OCI-LY1 (cell line): ENCODE data around the gene PIGV.

Experiments used
- H2AFZ ChIP-seq: fragments of 200-600 bp; sonication (generic), shearing (Covaris generic); 2 replicates; pipeline ENCODE4 v1.6.0; 2014; ENCODE audit warnings: antibody characterized with exemption, mild to moderate bottlenecking, low read length
- H3F3A ChIP-seq: fragments of 200-600 bp; sonication (generic), shearing (Covaris generic); 2 replicates; pipeline ENCODE4 v1.6.0; 2014; ENCODE audit warnings: mild to moderate bottlenecking, antibody characterized with exemption, low read length, moderate library complexity; ENCODE audit not compliant: insufficient read depth
- H3K27ac ChIP-seq: fragments of 200-600 bp; sonication (generic); 2 replicates; pipeline ENCODE4 v1.5.1; 2014; ENCODE audit warnings: low read length, mixed run types, mild to moderate bottlenecking, low read depth; ENCODE audit not compliant: poor library complexity, severe bottlenecking
- H3K27me3 ChIP-seq: fragments of 200-600 bp; sonication (generic); 2 replicates; pipeline ENCODE4 v1.6.0; 2014; ENCODE audit warnings: antibody characterized with exemption, mild to moderate bottlenecking, low read length, moderate library complexity; ENCODE audit not compliant: insufficient read depth
- H3K36me3 ChIP-seq: fragments of 200-600 bp; sonication (generic); 2 replicates; pipeline ENCODE4 v1.6.1; 2014; ENCODE audit warnings: mild to moderate bottlenecking, antibody characterized with exemption, low read length, moderate library complexity, mixed read lengths; ENCODE audit not compliant: insufficient read depth
- H3K4me1 ChIP-seq: fragments of 200-600 bp; sonication (generic); 2 replicates; pipeline ENCODE4 v1.5.1; 2014; ENCODE audit warnings: mild to moderate bottlenecking, low read length, moderate library complexity; ENCODE audit not compliant: insufficient read depth, severe bottlenecking
- H3K4me2 ChIP-seq: fragments of 200-600 bp; sonication (generic), shearing (Covaris generic); 2 replicates; pipeline ENCODE4 v1.6.1; 2014; ENCODE audit warnings: low read length
- H3K4me3 ChIP-seq: fragments of 200-600 bp; sonication (generic); 2 replicates; pipeline ENCODE4 v1.5.1; 2014; ENCODE audit warnings: low read length, low read depth, mild to moderate bottlenecking, mixed read lengths; ENCODE audit not compliant: poor library complexity, severe bottlenecking
- H3K79me2 ChIP-seq: fragments of 200-600 bp; shearing (Covaris generic); 2 replicates; pipeline ENCODE4 v1.6.1; 2016; ENCODE audit warnings: mixed run types, low read length, mixed read lengths; ENCODE audit not compliant: insufficient read depth
- H3K9ac ChIP-seq: fragments of 200-600 bp; sonication (generic), shearing (Covaris generic); 2 replicates; pipeline ENCODE4 v1.6.1; 2014; ENCODE audit warnings: mild to moderate bottlenecking, low read length, mixed read lengths
- H3K9me2 ChIP-seq: fragments of 200-600 bp; sonication (generic), shearing (Covaris generic); 2 replicates; pipeline ENCODE4 v1.6.1; 2014; ENCODE audit warnings: low read depth, mild to moderate bottlenecking, low read length, mixed read lengths
- H3K9me3 ChIP-seq: fragments of 200-600 bp; shearing (Covaris generic); 2 replicates; pipeline ENCODE4 v1.6.1; 2014; ENCODE audit warnings: low read length, mixed read lengths
- H4K20me1 ChIP-seq: fragments of 200-600 bp; sonication (generic), shearing (Covaris generic); 2 replicates; pipeline ENCODE4 v1.6.0; 2016; ENCODE audit warnings: mild to moderate bottlenecking, low read length; ENCODE audit not compliant: insufficient read depth
- EZH2 ChIP-seq: fragments of 200-600 bp; sonication (generic), shearing (Covaris generic); IDR thresholded peaks from 2 replicates; pipeline ENCODE4 v1.8.0; 2017; ENCODE audit warnings: borderline replicate concordance, mixed run types, mild to moderate bottlenecking, antibody characterized with exemption, low read length, moderate library complexity, mixed read lengths
- TF ChIP-seq, protein P1 (sequence below): fragments of 200-600 bp; sonication (generic), shearing (Covaris generic); IDR thresholded peaks from 2 replicates; pipeline ENCODE4 v1.5.1; 2017; ENCODE audit warnings: mild to moderate bottlenecking, antibody characterized with exemption, low read length, moderate library complexity, mixed read lengths

PIGV gene

DNA sequence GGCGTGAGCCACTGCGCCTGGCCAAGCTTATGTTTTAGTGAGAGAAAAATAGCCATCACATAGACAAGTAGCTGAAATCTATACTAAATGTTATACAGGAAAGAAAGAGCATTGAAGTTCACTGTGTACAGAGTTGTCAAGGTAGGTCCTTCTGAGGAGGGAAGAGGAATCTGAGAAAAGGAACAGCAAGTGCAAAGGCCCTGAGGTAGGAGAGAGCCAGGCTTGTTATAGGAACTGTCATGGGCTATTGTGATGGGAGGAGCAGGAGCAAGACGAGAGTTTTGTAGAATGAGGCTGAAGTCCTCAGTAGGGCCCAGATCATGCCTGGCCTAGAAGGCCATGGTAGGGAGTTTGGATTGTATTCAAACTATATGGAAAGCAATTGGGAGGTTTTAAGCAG is 43.3 kb downstream of the PIGV start:
- H3K9me3 ChIP-seq = no peaks in the 10 kb centered on the region
- H3F3A ChIP-seq = no peaks in the 10 kb centered on the region
- peaks cover 35% of the 10 kb centered on the region; the same call in 1 of the 2 replicates for H3K36me3 ChIP-seq
- no peak overlapping the region for H3K27ac ChIP-seq
- H3K9ac ChIP-seq = no peak overlapping the region
- H4K20me1 ChIP-seq = no peaks in the 10 kb centered on the region
- H3K27me3 ChIP-seq = no peaks in the 10 kb centered on the region
- peaks cover 40% of the 10 kb centered on the region for H3K4me1 ChIP-seq
- no peak overlapping the region for H3K4me3 ChIP-seq
- H3K9me2 ChIP-seq = no peaks in the 10 kb centered on the region
- no peaks in the 10 kb centered on the region for H3K79me2 ChIP-seq
- TF ChIP-seq EZH2 = no peak
- TF ChIP-seq, protein P1, sequence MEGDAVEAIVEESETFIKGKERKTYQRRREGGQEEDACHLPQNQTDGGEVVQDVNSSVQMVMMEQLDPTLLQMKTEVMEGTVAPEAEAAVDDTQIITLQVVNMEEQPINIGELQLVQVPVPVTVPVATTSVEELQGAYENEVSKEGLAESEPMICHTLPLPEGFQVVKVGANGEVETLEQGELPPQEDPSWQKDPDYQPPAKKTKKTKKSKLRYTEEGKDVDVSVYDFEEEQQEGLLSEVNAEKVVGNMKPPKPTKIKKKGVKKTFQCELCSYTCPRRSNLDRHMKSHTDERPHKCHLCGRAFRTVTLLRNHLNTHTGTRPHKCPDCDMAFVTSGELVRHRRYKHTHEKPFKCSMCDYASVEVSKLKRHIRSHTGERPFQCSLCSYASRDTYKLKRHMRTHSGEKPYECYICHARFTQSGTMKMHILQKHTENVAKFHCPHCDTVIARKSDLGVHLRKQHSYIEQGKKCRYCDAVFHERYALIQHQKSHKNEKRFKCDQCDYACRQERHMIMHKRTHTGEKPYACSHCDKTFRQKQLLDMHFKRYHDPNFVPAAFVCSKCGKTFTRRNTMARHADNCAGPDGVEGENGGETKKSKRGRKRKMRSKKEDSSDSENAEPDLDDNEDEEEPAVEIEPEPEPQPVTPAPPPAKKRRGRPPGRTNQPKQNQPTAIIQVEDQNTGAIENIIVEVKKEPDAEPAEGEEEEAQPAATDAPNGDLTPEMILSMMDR = no peak
- H3K4me2 ChIP-seq = no peak overlapping the region
- H2AFZ ChIP-seq = no peak overlapping the region

- Histone ChIP-seq H2AFZ (no peak overlapping the region), H3K4me1 (peaks cover 36% of the 10 kb centered on the region), H3F3A (no peaks in the 10 kb centered on the region), H3K27me3 (no peaks in the 10 kb centered on the region), H3K9me2 (no peaks in the 10 kb centered on the region), H3K4me3 (no peak overlapping the region), H3K9me3 (no peaks in the 10 kb centered on the region), H3K27ac (no peak overlapping the region), H3K36me3 (peaks cover 37% of the 10 kb centered on the region; the same call in 1 of the 2 replicates), H3K79me2 (no peaks in the 10 kb centered on the region), H4K20me1 (no peaks in the 10 kb centered on the region), H3K4me2 (no peak overlapping the region), H3K9ac (no peak overlapping the region)
- TF ChIP-seq EZH2 = no peak
Observed at GRCh38 chr1:26831546-26832248, 43.9 kb downstream of the PIGV start.

- H3K27me3 ChIP-seq = no peaks in the 10 kb centered on the region
- no peaks in the 10 kb centered on the region for H3K79me2 ChIP-seq
- H3K4me2 ChIP-seq = no peak overlapping the region
- H3K27ac ChIP-seq = peak overlapping the region; percentile 59
- no peaks in the 10 kb centered on the region for H3F3A ChIP-seq
- H4K20me1 ChIP-seq = no peaks in the 10 kb centered on the region
- peaks cover 37% of the 10 kb centered on the region; the same call in 1 of the 2 replicates for H3K36me3 ChIP-seq
- H2AFZ ChIP-seq = no peak overlapping the region
- H3K4me3 ChIP-seq = no peak overlapping the region
- H3K9me2 ChIP-seq = no peaks in the 10 kb centered on the region
- no peaks in the 10 kb centered on the region for H3K9me3 ChIP-seq
- TF ChIP-seq, protein P1 = no peak
- no peak for TF ChIP-seq EZH2
- peaks cover 34% of the 10 kb centered on the region for H3K4me1 ChIP-seq
- no peak overlapping the region for H3K9ac ChIP-seq
Observed at GRCh38 chr1:26832249-26832960, 44.7 kb downstream of the PIGV start.
